ENCODE results near the gene UMPS. TPM values are rescaled to one million over a fixed set of nuclear protein-coding genes. Genes with fewer than 3 reads are reported as not detected.

UMPS gene
- total and polyA plus RNA-seq, 9 of the 15 experiments (the other 6 are each of a cell fraction or from before 2014, with no cell fraction given): 28.9 to 91.0 (median 45.9) TPM

DNA sequence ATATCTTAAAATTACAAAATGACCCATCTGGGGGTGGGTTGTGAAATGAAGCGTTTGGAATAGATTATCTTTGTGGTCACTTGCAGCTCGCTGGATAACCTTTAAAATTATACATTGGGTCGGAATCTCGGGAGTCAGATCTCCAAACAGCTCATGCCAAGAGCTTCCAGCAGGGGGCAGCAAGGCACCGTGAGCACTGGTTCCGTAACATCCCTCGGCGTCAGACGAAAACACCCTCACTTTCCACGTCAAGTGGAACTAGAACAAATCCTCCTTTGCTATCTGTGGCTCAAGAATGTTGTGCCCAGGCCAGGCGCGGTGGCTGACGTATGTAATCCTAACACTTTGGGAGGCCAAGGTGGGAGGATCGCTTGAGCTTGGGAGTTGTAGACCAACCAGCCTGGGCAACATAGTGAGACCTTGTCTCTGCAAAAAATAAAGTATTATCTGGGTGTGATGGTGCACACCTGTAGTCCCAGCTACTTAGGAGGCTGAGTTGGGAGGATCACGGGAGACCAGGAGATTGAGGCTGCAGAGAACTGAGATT is 31.1 kb downstream of the UMPS start (continued):
- TF ChIP-seq MTA3 (IDR thresholded peaks at IDR 0.05; ENCODE audit: borderline replicate concordance): no peak
- no peak for TF ChIP-seq SMARCA5 (IDR thresholded peaks at IDR 0.05)
- no peak for TF ChIP-seq NFE2 (IDR thresholded peaks at IDR 0.05; ENCODE audit: low read depth)
- TF ChIP-seq CCNT2 (IDR thresholded peaks at IDR 0.05; ENCODE audit: borderline replicate concordance, extremely low read depth, insufficient read length, low read depth, low read length): no peak
- TF ChIP-seq, protein P1, sequence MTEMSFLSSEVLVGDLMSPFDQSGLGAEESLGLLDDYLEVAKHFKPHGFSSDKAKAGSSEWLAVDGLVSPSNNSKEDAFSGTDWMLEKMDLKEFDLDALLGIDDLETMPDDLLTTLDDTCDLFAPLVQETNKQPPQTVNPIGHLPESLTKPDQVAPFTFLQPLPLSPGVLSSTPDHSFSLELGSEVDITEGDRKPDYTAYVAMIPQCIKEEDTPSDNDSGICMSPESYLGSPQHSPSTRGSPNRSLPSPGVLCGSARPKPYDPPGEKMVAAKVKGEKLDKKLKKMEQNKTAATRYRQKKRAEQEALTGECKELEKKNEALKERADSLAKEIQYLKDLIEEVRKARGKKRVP (CRISPR knock-in tag; IDR thresholded peaks at IDR 0.05): no peak
- TF ChIP-seq, protein P2, sequence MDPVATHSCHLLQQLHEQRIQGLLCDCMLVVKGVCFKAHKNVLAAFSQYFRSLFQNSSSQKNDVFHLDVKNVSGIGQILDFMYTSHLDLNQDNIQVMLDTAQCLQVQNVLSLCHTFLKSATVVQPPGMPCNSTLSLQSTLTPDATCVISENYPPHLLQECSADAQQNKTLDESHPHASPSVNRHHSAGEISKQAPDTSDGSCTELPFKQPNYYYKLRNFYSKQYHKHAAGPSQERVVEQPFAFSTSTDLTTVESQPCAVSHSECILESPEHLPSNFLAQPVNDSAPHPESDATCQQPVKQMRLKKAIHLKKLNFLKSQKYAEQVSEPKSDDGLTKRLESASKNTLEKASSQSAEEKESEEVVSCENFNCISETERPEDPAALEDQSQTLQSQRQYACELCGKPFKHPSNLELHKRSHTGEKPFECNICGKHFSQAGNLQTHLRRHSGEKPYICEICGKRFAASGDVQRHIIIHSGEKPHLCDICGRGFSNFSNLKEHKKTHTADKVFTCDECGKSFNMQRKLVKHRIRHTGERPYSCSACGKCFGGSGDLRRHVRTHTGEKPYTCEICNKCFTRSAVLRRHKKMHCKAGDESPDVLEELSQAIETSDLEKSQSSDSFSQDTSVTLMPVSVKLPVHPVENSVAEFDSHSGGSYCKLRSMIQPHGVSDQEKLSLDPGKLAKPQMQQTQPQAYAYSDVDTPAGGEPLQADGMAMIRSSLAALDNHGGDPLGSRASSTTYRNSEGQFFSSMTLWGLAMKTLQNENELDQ (CRISPR knock-in tag; IDR thresholded peaks at IDR 0.05; ENCODE audit: borderline replicate concordance): no peak
- no peak for TF ChIP-seq KDM5B (IDR thresholded peaks at IDR 0.05; ENCODE audit: insufficient replicate concordance, low read depth, low read length)
- no peak; the same call in 1 of the 2 replicates for TF ChIP-seq NFIC (IDR thresholded peaks at IDR 0.05)
- no peak for TF ChIP-seq ZKSCAN1 (IDR thresholded peaks at IDR 0.05; ENCODE audit: low read depth, low read length)
- no peak for TF ChIP-seq TCF3 (CRISPR knock-in tag; IDR thresholded peaks at IDR 0.05)
- TF ChIP-seq, protein P3, sequence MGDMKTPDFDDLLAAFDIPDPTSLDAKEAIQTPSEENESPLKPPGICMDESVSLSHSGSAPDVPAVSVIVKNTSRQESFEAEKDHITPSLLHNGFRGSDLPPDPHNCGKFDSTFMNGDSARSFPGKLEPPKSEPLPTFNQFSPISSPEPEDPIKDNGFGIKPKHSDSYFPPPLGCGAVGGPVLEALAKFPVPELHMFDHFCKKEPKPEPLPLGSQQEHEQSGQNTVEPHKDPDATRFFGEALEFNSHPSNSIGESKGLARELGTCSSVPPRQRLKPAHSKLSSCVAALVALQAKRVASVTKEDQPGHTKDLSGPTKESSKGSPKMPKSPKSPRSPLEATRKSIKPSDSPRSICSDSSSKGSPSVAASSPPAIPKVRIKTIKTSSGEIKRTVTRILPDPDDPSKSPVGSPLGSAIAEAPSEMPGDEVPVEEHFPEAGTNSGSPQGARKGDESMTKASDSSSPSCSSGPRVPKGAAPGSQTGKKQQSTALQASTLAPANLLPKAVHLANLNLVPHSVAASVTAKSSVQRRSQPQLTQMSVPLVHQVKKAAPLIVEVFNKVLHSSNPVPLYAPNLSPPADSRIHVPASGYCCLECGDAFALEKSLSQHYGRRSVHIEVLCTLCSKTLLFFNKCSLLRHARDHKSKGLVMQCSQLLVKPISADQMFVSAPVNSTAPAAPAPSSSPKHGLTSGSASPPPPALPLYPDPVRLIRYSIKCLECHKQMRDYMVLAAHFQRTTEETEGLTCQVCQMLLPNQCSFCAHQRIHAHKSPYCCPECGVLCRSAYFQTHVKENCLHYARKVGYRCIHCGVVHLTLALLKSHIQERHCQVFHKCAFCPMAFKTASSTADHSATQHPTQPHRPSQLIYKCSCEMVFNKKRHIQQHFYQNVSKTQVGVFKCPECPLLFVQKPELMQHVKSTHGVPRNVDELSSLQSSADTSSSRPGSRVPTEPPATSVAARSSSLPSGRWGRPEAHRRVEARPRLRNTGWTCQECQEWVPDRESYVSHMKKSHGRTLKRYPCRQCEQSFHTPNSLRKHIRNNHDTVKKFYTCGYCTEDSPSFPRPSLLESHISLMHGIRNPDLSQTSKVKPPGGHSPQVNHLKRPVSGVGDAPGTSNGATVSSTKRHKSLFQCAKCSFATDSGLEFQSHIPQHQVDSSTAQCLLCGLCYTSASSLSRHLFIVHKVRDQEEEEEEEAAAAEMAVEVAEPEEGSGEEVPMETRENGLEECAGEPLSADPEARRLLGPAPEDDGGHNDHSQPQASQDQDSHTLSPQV (IDR thresholded peaks at IDR 0.05): no peak
- no peak for TF ChIP-seq NCOA6 (IDR thresholded peaks at IDR 0.05)
- no peak for TF ChIP-seq SLC30A9 (CRISPR knock-in tag; IDR thresholded peaks at IDR 0.05)
- no peak for TF ChIP-seq HNRNPUL1 (IDR thresholded peaks at IDR 0.05; ENCODE audit: low read length)
- no peak for TF ChIP-seq POLR3A (IDR thresholded peaks at IDR 0.05; ENCODE audit: borderline replicate concordance, extremely low read depth, insufficient read depth, insufficient read length)
- TF ChIP-seq, protein P4, sequence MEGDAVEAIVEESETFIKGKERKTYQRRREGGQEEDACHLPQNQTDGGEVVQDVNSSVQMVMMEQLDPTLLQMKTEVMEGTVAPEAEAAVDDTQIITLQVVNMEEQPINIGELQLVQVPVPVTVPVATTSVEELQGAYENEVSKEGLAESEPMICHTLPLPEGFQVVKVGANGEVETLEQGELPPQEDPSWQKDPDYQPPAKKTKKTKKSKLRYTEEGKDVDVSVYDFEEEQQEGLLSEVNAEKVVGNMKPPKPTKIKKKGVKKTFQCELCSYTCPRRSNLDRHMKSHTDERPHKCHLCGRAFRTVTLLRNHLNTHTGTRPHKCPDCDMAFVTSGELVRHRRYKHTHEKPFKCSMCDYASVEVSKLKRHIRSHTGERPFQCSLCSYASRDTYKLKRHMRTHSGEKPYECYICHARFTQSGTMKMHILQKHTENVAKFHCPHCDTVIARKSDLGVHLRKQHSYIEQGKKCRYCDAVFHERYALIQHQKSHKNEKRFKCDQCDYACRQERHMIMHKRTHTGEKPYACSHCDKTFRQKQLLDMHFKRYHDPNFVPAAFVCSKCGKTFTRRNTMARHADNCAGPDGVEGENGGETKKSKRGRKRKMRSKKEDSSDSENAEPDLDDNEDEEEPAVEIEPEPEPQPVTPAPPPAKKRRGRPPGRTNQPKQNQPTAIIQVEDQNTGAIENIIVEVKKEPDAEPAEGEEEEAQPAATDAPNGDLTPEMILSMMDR (IDR thresholded peaks at IDR 0.05 in 2 of 3, conservative IDR thresholded peaks at IDR 0.05 in 1 of 3; ENCODE audit: insufficient read depth in 2 of 3, low read depth in 1 of 3, low read length in 3 of 3): peak; percentile 83 to 88 (median 86)
- TF ChIP-seq RBM17 (IDR thresholded peaks at IDR 0.05; ENCODE audit: borderline replicate concordance, low read depth, low read length): no peak
- no peak for TF ChIP-seq ZNF764 (CRISPR knock-in tag; IDR thresholded peaks at IDR 0.05; ENCODE audit: low read depth)
- no peak for TF ChIP-seq CHCHD3 (CRISPR knock-in tag; IDR thresholded peaks at IDR 0.05)
- no peak for TF ChIP-seq MEF2A (IDR thresholded peaks at IDR 0.05; ENCODE audit: control insufficient read depth, low read depth, low read length)
